NCI-H82 treated with DMSO at 0.1 percent for 48 hours (cell line): Measurements from ENCODE around the gene BDH1.

ENCODE experiments used
- DNase-seq: peaks from one replicate; lab custom pipeline; 2025; ENCODE audit not compliant: unreplicated experiment; lab: John Stamatoyannopoulos, UW

BDH1 gene

DNA sequence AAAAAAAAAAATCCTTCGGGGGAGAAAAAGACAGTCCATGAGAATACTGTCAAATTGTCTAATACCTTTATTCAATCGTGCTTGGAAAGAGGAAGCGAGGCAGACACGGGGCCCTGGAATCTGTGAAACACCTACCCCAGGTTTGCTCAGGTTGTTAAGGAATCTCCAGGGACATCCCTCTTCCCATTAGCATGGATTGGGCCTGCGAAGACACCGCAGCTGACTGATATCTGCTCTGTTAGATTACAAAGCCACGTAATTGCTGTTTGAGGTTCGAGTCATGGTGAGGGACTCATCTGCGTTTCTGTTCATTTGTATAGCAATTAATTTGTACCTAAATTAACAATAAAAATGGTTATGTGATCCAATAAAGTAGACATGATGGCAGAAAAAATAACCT, 91.0 kb downstream of the BDH1 start:
- DNase-seq: no peak

DNA sequence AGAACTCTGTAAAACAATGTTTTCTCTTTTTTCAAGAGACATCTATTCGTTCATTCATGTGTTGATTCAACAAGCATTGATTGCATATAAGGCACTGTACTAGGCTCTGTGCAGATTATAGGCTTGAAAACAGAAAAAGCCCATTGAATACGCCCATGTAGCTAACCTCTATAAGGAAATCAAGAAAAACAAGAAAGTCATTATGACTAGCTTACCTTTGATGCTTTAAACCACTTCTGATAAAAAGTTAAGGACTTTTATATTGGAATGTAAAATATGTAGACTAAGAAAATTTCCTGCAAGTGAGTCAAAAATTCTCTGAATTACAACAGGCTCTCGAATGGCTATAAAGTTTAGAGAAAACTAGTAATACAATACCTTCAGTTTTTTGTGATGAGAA, 92.5 kb downstream of the BDH1 start:
- DNase-seq: no peak

DNA sequence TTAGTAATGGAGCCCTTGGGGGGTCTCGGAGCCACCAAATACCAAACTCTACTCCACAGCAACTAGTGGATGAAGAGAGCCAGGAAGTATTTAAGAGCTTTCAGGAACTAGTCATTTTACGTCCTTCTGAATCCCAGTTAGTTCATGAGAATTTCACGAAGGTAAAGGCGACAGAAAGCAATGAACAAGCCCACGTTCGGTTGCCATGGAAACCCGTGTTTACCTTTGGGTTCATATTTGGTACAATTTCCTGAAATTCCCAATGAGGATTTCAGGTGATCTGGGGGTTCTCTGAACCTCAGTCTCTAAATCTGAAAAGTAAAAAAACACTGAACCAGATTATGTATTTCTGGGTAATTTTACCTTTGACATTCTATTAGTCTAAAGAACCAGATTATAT, 93.0 kb downstream of the BDH1 start:
- no peak for DNase-seq

DNA sequence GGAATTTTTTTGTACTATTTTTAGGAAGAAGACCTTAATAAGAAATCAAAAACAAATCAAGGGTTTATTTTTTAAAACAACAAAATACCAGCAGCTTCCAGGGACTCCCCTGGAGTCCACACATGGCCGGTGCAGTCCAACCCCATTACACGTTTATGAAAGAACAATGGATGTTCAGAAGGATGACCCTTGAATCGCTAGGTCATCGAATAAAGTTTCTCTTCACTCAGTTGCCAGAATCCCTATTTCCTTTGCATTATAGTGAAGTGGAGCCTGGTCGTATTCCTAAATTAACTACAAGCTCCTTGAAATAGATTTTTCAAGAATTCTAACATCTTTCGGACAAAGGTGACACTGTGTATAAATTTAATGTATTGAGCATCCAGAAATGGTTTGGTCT, 95.1 kb downstream of the BDH1 start:
- DNase-seq: no peak

DNA sequence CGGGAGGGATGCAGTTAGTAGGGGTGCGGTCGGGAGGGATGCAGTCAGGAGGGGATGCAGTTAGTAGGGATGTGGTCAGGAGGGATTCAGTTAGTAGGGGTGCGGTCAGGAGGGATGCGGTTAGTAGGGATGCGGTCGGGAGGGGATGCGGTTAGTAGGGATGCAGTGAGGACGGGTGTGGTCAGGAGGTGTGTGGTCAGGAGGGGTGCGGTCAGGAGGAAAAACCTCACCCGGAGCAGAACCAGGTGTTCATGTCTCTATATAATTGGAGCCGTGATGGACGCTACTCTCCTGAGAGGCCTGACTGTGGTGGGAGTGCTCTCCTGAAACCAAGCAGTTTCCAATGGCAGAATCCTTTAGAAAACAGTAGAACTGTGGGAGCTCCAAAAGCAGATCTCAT, 95.8 kb downstream of the BDH1 start:
- DNase-seq: no peak
